GM18502 (cell line): ENCODE data around the gene TGFBR3.
"Not testable (repeated sequence)": the region's sequence is repeated elsewhere in the genome, so short reads cannot be mapped to it uniquely, and the experiment has no call there.

Experiments used
- ATAC-seq: cut with Tn5 transposase; IDR thresholded peaks from one replicate; pipeline ENCODE4 v1.9.1; 2021; ENCODE audit warnings: mild to moderate bottlenecking; ENCODE audit not compliant: unreplicated experiment, poor library complexity

TGFBR3 gene

GRCh38 chr1:91852011-91852410 lies 33.9 kb downstream of the TGFBR3 start:
- ATAC-seq, result not testable (repeated sequence)

- ATAC-seq, result no peak
Observed at GRCh38 chr1:91851130-91852010, 34.6 kb downstream of the TGFBR3 start.

- ATAC-seq, result no peak
Observed at GRCh38 chr1:91850708-91851107, 35.2 kb downstream of the TGFBR3 start.

GRCh38 chr1:91847851-91848250 lies 38.1 kb downstream of the TGFBR3 start:
- ATAC-seq, result no peak

GRCh38 chr1:91846639-91847013 lies 39.3 kb downstream of the TGFBR3 start:
- no peak for ATAC-seq

GRCh38 chr1:91846007-91846638 lies 39.8 kb downstream of the TGFBR3 start:
- no peak for ATAC-seq

GRCh38 chr1:91844862-91845528 lies 41.0 kb downstream of the TGFBR3 start:
- ATAC-seq, result no peak

- no peak for ATAC-seq
Observed at GRCh38 chr1:91843843-91844242, 42.1 kb downstream of the TGFBR3 start.

GRCh38 chr1:91842563-91842962 lies 43.4 kb downstream of the TGFBR3 start:
- ATAC-seq, result no peak

GRCh38 chr1:91842056-91842455 lies 43.9 kb downstream of the TGFBR3 start:
- ATAC-seq, result no peak

- not testable (repeated sequence) for ATAC-seq
Observed at GRCh38 chr1:91840276-91840675, 45.7 kb downstream of the TGFBR3 start.

GRCh38 chr1:91836331-91837040 lies 49.5 kb downstream of the TGFBR3 start:
- no peak for ATAC-seq

- no peak for ATAC-seq
Observed at GRCh38 chr1:91835087-91835521, 50.8 kb downstream of the TGFBR3 start.

- ATAC-seq, result not testable (repeated sequence)
Observed at GRCh38 chr1:91834549-91834948, 51.4 kb downstream of the TGFBR3 start.

- no peak for ATAC-seq
Observed at GRCh38 chr1:91833946-91834345, 52.0 kb downstream of the TGFBR3 start.

GRCh38 chr1:91831132-91831930 lies 54.6 kb downstream of the TGFBR3 start:
- no peak for ATAC-seq

GRCh38 chr1:91830242-91831131 lies 55.5 kb downstream of the TGFBR3 start:
- ATAC-seq, result no peak

GRCh38 chr1:91829293-91830153 lies 56.4 kb downstream of the TGFBR3 start:
- no peak for ATAC-seq
